Stimulated activated CD4-positive, alpha-beta T cell treated with anti-CD3 and anti-CD28 coated beads, Interleukin-12 subunit alpha, Interleukin-12 subunit beta, amount 100 ng/mL, for 24 hours (primary cell): ENCODE measurements around the gene PAGE2.
"Not testable (repeated sequence)": the region's sequence is repeated elsewhere in the genome, so short reads cannot be mapped to it uniquely, and the experiment has no call there.

ENCODE experiments used
- DNase-seq, 2 experiments: peaks; one replicate each; pipeline ENCODE4 v3.0.0-alpha.2; 2020; ENCODE audit warnings: low read depth in 2 of 2

PAGE2 gene

GRCh38 chrX:55123900-55124299, 35.1 kb downstream of the PAGE2 start:
- DNase-seq, result no peak

GRCh38 chrX:55127692-55128091, 38.9 kb downstream of the PAGE2 start:
- no peak for DNase-seq

GRCh38 chrX:55129361-55129760, 40.5 kb downstream of the PAGE2 start:
- no peak for DNase-seq

- no peak for DNase-seq
These were observed 41.7 kb downstream of the PAGE2 start for GRCh38 chrX:55130481-55130880.

- no peak for DNase-seq
These were observed 43.6 kb downstream of the PAGE2 start for GRCh38 chrX:55132416-55132815.

- no peak for DNase-seq
These were observed 46.4 kb downstream of the PAGE2 start for GRCh38 chrX:55135171-55135570.

- DNase-seq, result not testable (repeated sequence)
These were observed 52.0 kb downstream of the PAGE2 start for GRCh38 chrX:55140800-55141199.
